Right lung (tissue), 5 donors: ENCODE data around the gene PLCB4. TPM values are rescaled to one million over a fixed set of nuclear protein-coding genes. Genes with fewer than 3 reads are reported as not detected.
A peak's percentile ranks its signal among the peaks of the same experiment; 100 is the strongest.

ENCODE experiments used
- DNase-seq, 2 donors: peaks; one replicate each; pipeline ENCODE4 v3.0.0-alpha.2; 2013
- polyA plus RNA-seq, 5 donors: library from polyadenylated mRNA; unstranded; fragments of 120-200 nt; gene quantifications; one replicate each; pipeline versions ENCODE4 v1.2.1 to v1.2.3, GENCODE V29; 2013; ENCODE audit warnings: inconsistent platforms in 1 of 5, low replicate concordance in 1 of 5; ENCODE audit not compliant: insufficient read length in 5 of 5, insufficient read depth in 1 of 5

PLCB4 gene
- polyA plus RNA-seq, 5 donors = 6.1 to 14.8 (median 11.5) TPM

DNA sequence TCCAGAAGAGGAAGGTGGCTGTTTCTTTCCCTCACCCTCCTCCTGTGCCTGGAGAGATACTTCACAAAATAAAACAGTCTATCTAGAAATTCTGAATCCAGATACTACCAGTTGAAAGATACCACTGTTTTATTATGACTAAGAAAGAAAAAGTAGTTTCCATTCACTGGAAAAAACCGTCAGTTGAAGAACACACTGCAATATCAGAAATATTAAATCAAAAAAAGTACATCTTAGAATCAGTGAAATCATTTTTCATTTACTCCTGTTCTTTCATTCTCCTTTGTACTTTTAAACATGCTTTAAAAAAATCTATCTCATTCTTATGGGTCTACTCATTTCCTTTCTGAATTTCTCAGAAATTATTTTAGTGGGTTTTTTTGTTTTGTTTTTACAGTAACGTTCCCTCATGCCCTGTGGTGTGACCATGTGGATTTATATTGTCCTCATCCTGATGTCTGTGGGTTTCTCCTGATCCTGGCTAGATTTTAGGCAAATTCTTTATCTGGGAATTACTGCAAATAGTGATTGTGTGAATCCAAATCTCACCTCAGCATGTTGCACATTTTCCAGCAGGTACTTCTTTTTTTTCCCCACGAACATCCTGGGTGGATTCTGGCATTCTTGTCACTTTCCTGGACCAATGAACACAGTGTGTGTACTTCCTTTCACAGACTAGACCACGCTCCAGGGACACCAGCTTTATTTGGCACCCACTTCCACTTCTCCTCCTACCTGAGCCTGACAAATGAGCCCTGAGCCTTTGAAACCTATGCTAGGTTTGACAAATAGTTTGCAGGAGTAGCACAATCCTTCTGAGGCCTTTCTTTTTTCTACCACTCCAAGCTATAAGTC is 331.5 kb downstream of the PLCB4 start:
- DNase-seq = no peak

DNA sequence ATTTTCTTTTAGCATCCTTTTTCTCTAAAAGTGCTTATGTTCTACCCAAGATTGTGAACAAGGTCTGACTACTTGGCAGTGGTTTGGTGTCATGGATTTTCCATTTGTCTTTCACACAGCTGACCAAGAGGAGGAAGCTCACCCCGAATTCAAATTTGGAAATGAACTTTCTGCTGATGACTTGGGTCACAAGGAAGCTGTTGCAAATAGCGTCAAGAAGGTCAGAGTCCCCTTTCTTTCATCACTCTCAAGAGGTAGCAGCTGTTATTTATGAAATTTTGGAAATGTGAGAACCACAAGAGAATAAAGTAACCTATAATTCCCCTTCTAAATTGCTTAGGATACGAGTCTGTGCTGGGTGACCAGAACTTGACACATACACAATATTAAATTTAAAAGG is 332.5 kb downstream of the PLCB4 start:
- no peak for DNase-seq

DNA sequence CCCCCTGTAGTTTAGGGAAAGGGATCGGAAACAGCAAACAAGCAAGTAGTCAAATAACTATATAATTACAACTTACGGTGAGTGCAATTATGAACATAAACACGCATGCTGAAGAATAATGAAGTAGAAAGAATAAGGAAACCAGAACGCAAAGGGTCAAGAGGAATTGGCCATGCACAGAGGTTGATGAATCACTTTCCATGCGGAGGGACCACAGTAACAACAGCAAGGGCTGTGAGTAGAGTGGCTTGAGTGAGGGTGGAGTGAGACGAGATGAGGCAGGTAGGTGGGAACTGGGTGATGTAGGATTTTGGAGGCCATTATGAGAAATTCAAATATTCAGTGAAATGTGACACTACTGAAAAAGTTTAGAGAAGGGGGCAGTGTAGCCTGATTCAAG is 333.3 kb downstream of the PLCB4 start:
- DNase-seq = no peak

DNA sequence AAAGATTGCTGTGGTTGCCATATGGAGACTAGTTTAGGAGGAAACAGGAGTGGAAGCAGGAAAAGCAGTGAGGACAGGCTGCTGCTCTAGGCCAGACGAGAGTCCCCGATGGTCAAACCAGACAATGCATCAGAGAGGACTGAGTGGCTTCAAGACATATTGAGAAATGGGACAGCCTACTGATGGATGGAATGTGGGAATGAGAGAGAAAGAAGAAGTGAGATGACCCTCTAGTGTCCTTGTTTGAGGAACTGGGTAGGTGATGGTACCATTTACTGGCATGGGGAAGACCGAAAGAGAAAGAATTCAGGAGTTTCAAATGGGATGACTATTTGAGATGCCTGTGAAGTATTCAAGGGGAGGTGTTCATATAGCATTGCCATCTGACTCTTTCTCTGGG is 333.7 kb downstream of the PLCB4 start:
- no peak for DNase-seq

DNA sequence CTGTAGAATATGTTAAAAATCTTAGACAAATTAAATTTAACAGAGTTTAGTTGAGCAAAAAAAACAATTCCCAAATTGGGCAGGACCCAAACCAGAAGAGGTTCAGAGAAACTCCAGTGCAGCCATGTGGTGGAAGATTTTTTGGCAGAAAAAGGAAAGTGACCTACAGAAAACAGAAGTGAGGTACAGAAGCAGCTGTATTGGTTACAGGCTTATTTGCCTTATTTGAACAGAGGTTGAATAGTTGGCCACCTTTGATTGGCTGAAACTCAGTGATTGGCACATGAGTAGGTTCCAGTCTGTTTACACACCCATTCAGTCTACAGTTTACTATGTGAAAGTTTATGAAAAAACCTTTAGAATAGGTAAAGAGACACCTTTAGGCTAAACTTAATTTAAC is 334.6 kb downstream of the PLCB4 start:
- no peak for DNase-seq

DNA sequence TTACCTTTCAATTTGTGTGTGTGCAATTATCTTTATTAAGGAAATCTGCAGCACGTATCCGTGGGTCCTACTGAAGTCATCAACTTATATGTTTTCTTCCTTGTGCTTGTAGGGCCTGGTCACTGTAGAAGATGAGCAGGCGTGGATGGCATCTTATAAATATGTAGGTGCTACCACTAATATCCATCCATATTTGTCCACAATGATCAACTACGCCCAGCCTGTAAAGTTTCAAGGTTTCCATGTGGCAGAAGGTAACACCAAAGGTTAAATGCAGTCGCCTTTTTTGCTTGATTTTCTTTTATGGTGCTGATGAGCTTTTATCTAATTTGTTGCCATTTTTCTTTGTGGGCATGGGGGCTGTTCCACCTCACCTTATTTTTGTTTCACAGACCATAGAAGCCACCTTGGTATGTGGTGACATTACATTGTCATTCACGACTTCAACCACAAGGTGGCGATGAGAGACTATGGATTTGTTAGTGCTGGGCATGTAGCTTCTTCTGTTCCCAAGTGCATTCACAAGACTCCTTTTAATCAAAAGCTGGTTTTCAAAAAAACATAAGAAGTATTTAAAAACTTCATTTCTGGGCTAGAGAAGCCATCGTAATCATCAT is 339.0 kb downstream of the PLCB4 start:
- peak; percentile 44 to 68 for DNase-seq

DNA sequence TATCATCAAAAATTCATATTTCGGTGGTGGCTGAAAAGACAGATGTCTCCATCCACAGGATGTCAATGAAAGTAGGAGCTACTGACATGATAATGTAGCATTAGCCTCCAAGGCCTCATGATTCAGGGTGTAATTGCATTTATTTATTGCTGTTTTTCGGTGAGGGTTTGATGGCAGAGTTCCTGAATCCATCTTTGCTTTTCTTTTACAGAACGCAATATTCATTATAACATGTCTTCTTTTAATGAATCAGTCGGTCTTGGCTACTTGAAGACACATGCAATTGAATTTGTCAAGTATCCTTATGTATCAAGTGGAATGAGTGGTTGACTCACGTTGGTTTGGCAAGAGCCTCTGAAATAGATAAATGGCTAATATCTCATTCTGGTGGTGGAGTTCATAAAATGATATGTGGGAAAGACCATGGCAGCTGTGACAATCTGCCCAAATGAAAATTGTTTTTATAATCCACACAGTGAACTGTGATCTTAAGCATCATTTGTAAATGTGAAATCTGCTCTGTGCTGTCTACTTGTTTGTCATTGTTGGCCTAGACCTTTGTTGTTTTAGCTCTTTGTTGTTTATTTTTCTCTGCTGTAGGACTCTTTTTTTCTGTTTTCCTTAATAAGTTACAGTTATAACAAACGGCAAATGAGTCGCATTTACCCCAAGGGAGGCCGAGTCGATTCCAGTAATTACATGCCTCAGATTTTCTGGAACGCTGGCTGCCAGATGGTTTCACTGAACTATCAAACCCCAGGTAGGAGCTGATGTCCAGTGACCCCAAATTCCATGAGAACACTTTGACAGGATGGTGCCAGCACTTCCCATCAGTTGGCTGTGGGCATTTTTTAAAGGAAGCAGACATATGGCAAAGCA is 339.8 kb downstream of the PLCB4 start:
- DNase-seq = no peak

DNA sequence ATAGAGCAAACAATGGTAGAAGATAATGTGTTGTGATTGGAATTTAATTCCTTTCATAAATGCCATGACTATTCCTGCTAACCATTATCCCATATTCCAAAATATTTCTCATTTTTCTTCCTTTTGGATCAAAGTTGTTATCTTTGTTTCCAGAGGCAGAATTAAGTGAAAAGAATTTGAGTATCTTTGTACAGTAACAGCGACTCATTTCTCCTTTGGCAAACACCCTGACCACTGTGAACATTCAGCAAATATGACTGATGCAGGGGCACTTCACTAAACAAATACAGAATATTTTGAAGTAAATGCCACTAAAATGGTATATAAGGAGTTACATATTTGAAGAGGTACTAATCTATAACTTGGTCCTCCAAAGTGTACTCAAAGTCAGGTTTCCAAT is 340.5 kb downstream of the PLCB4 start:
- DNase-seq = no peak

DNA sequence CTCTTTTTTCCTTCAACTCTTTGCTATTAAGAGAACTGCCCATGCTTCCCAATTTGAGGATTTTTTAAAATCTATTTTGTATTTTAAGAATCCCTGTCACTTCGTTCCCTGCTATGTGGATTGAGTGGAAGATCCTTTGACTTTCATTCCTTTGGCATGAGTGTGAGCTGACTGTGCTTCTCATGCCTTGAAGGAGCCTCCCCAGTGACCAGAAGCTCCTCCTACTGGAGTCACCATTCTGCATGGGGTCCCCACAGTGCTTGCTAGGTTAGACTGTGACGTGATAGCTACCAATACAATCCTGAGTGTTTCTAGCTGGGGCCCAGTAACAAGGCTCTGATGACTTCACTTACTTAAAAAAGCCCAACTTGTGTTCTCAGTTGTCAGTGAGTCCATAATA is 341.1 kb downstream of the PLCB4 start:
- no peak for DNase-seq

DNA sequence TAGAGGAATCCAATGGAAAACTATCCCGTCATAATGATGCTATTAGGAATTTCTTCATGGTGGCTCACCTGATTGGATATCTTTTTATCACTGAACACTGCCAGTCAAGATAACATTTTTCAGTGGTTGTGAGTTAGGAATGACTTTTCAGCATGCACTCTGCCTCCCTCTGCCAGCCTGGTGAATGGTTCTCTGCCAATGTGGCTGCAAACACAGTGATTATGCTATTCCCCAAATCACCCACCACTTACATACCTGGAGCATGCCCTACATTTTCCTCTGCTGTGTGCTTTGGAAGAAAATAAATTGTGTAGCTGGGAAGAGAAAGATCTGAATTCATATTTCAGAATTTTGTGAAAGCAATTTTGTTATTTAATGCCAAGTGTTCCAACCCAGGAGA is 342.9 kb downstream of the PLCB4 start:
- DNase-seq = no peak

DNA sequence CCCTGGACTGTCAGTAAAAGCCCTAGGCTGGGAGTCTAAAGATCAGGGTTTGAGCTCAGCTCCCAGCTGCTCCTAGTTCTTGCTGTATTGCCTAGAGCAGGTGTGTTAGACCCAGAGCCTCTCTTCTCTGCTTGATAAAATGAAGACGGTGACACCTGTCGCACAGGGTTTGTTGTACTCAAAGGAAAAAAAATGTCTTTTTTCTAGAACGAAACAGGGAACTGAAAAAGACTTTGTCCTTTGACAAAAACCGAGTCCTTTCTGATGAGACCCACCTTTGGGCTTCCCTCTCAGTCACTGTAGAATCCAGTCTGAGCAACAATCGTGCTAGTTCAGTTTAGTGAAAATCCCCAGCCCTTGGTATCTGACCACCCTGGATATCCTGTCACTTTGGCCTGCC is 343.4 kb downstream of the PLCB4 start:
- no peak for DNase-seq

DNA sequence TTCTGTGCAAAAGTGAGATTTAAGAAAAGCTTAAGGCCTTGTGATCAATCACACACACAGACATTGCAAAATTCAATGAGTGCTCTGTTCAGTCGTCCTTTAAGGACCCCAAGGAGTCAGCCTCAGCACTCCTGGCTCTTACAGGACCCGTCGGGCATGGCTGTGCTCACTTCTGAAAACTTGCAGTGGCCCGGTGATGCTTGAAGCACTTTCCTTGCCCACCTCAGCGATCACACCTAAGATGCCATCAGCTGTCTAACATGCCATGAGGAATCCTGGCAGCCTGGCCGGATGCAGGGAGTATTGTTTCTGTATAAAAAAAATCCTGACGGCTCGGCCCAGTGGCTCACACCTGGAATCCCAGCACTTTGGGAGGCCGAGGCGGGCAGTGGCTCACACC is 344.1 kb downstream of the PLCB4 start:
- DNase-seq = no peak

DNA sequence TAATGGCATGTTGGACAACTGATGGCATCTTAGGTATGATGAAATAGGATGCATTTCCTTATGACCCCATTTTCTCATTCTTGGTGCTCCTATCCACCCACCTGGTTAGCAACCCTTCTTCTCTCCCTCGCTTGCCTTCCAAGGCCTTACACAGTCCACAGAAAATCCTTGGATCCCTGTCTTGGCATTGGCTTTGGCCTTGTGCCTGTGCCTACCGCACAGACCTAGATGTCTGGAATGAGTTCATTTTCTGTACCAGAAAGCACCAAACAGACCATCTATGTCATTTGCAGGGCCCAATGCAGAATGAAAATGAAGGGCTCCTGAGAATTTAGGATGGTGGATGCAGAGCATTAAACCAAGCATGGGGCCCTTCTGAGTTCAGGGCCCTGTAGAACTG is 346.5 kb downstream of the PLCB4 start:
- DNase-seq = no peak

DNA sequence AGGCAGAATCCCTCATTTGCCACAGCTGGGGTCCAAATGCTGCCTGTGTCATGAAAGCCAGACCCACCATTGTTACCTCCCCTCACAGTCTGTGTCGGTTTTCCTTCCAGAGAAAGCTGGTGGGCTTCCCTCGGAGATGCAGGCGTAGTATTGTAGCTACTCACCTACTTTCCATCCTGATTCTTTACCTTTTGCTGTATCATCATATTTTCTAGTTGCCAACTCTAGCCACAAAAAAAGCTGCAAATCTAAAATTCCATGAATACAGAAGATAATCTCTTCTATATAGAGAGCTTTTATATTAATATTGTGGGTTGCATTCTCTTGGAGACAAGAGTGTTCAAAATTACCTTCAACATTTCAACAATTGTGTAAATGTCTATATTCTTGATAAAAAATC is 347.5 kb downstream of the PLCB4 start:
- no peak for DNase-seq

DNA sequence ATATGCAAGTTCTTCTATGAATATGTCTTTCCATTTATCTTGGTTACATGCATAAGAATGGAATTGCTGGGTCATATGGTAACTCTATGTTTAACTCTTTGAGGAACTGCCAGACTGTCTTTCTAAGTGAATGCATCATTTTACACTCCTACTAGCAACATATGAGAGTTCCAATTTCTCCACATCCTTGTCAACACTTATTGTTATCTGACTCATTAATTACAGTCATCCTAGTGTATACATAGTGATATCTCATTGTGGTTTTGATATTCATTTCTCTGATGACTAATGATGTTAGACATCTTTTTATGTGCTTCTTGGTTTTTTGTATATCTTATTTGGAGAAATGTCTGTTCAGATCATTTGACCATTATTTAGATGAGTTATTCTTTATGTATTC is 348.8 kb downstream of the PLCB4 start:
- no peak for DNase-seq

DNA sequence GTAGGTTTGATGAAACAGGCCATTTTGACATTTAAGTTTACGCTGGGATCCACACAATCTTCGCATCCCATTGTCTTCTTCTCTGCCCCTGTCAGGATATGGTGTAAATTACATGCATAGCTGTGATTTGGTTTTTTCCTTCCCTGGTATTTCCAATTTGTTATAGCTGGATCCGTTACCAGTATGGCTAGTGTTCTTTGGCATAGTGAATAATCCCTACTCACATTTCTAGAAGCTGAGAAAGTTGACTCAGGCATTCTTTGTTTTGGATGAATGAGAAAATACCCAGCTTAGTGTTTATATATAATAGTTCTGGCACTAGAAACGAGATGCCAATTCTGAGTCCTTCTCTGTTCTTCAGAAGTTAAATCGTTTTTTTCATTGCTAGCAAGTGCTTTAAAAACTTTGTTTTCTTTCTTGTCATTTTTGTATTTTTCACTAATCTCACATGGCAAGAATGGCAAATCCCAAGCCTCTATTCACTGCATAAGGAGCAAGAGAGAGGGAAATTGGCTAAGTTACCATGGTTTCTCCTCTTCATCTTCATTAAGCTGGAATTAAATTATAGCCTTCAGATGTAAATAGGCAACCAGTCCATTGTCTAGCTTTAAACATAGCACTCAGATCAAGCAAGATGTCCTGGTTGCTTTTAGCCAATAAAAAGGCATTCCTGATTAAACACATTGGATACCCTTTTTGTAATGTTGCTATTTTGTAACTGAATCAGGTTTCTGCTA is 353.6 kb downstream of the PLCB4 start:
- no peak for DNase-seq

DNA sequence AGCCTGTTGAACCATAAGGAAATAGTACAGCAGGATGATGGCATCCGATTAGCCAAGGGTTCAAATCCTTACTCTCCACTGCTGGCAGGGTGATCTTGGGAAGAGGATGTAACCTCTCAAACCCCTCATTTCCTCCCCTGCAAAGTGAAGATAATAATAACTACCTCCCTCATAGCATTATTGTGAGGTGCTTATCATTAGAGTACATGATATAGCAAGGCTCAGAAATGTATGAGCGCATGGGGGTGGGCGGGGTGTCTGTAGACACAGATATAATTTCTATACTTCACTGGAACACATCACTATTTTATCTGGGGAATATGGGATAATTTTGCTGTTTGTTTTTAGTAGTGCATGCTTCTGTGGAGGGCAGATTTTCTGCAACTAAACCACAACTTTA is 355.7 kb downstream of the PLCB4 start:
- DNase-seq = no peak

DNA sequence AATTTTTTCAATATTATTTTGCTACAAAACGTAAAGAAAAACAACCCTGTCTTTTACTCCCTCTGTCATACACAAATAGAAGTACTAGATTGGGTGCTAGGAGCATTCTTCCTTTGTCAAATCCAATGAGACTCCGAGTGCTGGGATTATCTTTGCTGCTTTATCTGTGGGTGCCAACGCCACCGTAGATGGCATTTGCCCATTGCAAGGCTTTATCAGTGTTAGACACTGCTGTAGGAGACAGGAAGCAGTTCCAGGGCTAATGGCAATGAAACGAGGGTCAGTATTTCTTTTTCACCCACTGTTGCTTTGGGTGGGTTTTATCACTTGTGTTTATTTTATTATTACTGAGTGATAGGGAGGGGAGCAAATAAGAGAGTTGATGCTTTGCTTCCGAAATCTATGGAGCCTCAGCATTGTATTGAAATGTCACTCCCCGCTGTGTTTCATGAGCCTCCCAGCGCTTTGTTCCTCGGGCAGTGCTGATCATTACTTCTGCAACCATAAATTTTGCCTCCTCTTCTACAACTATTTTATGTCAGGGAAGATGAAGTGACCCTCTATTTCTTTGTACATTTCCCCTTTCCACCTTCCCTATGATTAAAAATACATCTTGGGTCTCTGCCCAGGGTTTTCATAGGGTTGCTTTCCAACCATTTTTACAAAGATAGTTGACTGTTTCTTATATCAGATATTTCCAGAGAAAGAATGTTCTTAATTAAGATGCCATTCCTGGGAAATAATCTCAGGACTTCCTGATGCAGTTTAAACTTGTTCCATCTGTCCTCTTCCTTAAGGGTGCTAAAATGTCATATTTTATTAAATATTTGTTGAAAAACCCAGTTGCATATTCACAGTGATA is 358.8 kb downstream of the PLCB4 start:
- DNase-seq = no peak

DNA sequence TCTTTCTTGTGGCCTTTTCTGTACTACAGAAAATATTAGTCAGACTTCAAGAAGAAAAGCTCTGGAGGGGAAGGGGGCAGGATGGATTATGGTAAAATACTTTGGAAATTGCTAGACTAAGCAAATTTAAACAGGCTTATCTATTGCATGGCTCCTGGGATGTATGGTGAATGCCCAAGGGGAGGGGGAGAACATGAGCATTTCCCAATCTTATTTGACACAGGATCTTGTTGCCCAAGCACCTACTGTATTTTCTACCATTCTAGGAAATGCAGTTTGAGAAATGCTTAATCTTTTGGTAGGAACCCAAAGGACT is 359.4 kb downstream of the PLCB4 start:
- DNase-seq = no peak

DNA sequence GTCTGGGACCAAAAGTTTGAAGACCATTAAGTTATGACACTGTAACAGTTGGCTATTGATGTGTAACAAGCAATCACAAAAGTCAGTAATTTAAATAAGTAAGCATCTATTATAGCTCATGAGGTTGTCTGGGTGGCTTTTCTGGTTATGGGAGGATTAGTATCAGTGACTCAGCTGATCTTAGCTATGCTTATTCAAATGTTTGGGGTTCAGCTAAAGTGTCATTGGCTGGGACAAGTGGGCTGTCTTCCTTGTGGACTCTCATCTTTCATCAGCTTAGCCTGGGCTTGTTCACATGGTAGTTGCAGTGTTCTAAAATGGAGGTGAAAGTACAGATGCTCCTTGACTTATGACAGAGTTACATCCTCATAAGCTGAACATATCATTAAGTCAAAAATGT is 370.9 kb downstream of the PLCB4 start:
- DNase-seq = no peak

DNA sequence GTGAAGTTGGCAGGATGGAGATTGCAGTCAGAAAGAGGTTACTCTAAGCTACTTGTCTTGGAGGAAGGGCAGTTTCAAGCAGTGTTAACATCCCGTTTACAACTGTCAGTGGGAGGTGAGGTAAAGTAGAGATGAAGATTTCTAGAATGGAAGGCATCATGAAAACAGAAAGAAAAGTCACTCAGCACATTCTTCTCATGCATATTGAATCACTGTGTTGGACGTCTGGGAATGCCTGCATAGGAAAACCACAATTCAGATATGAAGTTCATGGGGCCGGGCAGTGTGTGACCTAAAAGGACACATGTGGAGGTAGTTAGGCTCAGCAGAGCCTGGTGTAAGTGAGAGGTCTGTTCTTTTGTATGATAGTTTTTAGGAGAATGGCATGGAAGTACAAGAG is 372.0 kb downstream of the PLCB4 start:
- no peak for DNase-seq
